Measurements from ENCODE around the gene SETD6. TPM values are rescaled to one million over a fixed set of nuclear protein-coding genes. Genes with fewer than 3 reads are reported as not detected.
A peak's percentile ranks its signal among the peaks of the same experiment; 100 is the strongest.

SETD6 gene
- total and polyA plus RNA-seq, 2 of the 8 experiments (the other 6 are each of a cell fraction or from before 2014, with no cell fraction given), result 25.3 to 40.5 TPM

- no peak overlapping the region for H2BK5ac ChIP-seq (ENCODE audit: low read depth, low read length)
- H3K79me2 ChIP-seq (ENCODE audit: control insufficient read depth in 1 of 2, insufficient read depth in 2 of 2, low read length in 2 of 2), result no peaks in the 10 kb centered on the region
- no peak overlapping the region for H4K91ac ChIP-seq (replicated peaks; ENCODE audit: insufficient read length, low read length)
- FAIRE-seq (no peak), DNase-seq (ENCODE audit: low read depth in 1 of 2, low spot score in 2 of 2) (no peak)
- no peaks in the 10 kb centered on the region for H3K79me1 ChIP-seq (ENCODE audit: low read depth, low read length)
- WGBS, 2 experiments (ENCODE audit: extremely low coverage in 1 of 2, insufficient coverage in 1 of 2, insufficient read length in 1 of 2, insufficient replicate concordance in 2 of 2, low coverage in 1 of 2, low lambda C conversion rate in 2 of 2, missing lambda C conversion rate in 1 of 2), result 82% methylated on average over 20 of the region's 20 CpGs; no CpG with 5 or more reads in 1 of the 2 experiments
- no peak overlapping the region for H3K18ac ChIP-seq (ENCODE audit: extremely low read depth, low read length)
- H3K23ac ChIP-seq (ENCODE audit: insufficient read length), result no peak overlapping the region
- no peak overlapping the region for H3K9ac ChIP-seq (replicated peaks in 1 of 4; ENCODE audit: extremely low read depth in 1 of 4, low read depth in 3 of 4, low read length in 3 of 4)
- no peak overlapping the region for H3K4ac ChIP-seq (replicated peaks; ENCODE audit: insufficient read length, low read depth, low read length)
- no peak overlapping the region for H2BK120ac ChIP-seq (replicated peaks; ENCODE audit: low read depth, low read length)
- H3K27ac ChIP-seq (ENCODE audit: low read depth, low read length), result peak overlapping the region; percentile 48; the same call in 1 of the 2 replicates
- H3K4me1 ChIP-seq (replicated peaks in 1 of 4; ENCODE audit: control insufficient read depth in 3 of 4, insufficient read depth in 4 of 4, low read length in 3 of 4), result peaks cover 0 to 18% (median 12%) of the 10 kb centered on the region in 4 experiments; a peak in 6 of 7 replicates
- CTCF ChIA-PET (ENCODE audit: partially characterized antibody), result interaction anchor here (0.6 to 4.2 kb wide), 16 partner anchors 12 to 201 kb away, joined by 3 to 30 read pairs (median 4); no protein-coding TSS in a partner anchor
- H3K4me3 ChIP-seq (ENCODE audit: extremely low read depth in 1 of 4, insufficient read depth in 2 of 4, low read depth in 3 of 4, low read length in 4 of 4), result no peak overlapping the region; a peak in 1 of 8 replicates
- no peaks in the 10 kb centered on the region for H4K20me1 ChIP-seq (replicated peaks in 1 of 2; ENCODE audit: control insufficient read depth in 1 of 2, insufficient read depth in 2 of 2, low read length in 2 of 2)
- H3K4me2 ChIP-seq (ENCODE audit: insufficient read depth in 1 of 2, low read depth in 2 of 2, low read length in 2 of 2), result no peak overlapping the region
- H2AK5ac ChIP-seq (ENCODE audit: low read depth, low read length), result 0 out of 2 replicates have a peak overlapping the region, but pooled peaks have one; percentile 24
- no peaks in the 10 kb centered on the region for H3K23me2 ChIP-seq (ENCODE audit: low read depth, low read length)
- TF ChIP-seq CHD1 (IDR thresholded peaks at IDR 0.05; ENCODE audit: low read depth, low read length) (no peak), BACH1 (IDR thresholded peaks at IDR 0.05; ENCODE audit: low read length) (no peak), NRF1 (IDR thresholded peaks at IDR 0.05; ENCODE audit: low read depth, low read length) (no peak), TBP (IDR thresholded peaks at IDR 0.05; ENCODE audit: low read depth, low read length) (no peak), MAX (IDR thresholded peaks at IDR 0.05) (no peak), TAF1 (IDR thresholded peaks at IDR 0.05; ENCODE audit: low read depth, low read length) (no peak), CHD2 (IDR thresholded peaks at IDR 0.05; ENCODE audit: low read length) (no peak), ATF3 (IDR thresholded peaks at IDR 0.05; ENCODE audit: insufficient read depth, low read depth, low read length) (no peak), JUND (IDR thresholded peaks at IDR 0.05; ENCODE audit: low read length) (no peak)
- 0 out of 2 replicates have a peak overlapping the region, but pooled peaks have one; percentile 53 for H4K8ac ChIP-seq (ENCODE audit: extremely low read depth, insufficient read depth, low read length)
- no peaks in the 10 kb centered on the region for H3K36me3 ChIP-seq (ENCODE audit: control insufficient read depth in 2 of 4, insufficient read depth in 4 of 4, low read length in 3 of 4)
- peak overlapping the region; percentile 61; the same call in 1 of the 2 replicates for H2BK15ac ChIP-seq (ENCODE audit: low read length)
- H2BK12ac ChIP-seq (ENCODE audit: low read depth, low read length), result no peak overlapping the region
- no peak overlapping the region for H3K14ac ChIP-seq (ENCODE audit: insufficient read length)
- no peak overlapping the region for H2BK20ac ChIP-seq (ENCODE audit: low read length)
- peaks cover 0 to 3% (median 0%) of the 10 kb centered on the region in 4 experiments; a peak in 2 of 7 replicates for H3K27me3 ChIP-seq (replicated peaks in 1 of 4; ENCODE audit: control insufficient read depth in 3 of 4, extremely low read depth in 1 of 4, insufficient read depth in 3 of 4, low read length in 3 of 4)
- no peak overlapping the region for H4K5ac ChIP-seq (ENCODE audit: insufficient read length, low read depth, low read length)
- POLR2A ChIA-PET (ENCODE audit: partially characterized antibody), result interaction anchor here (1.5 kb wide), 1 partner anchor 157 kb away, joined by 7 read pairs; no protein-coding TSS in a partner anchor
- H3K9me3 ChIP-seq (ENCODE audit: insufficient read depth in 2 of 2, low read depth in 1 of 2, low read length in 1 of 2), result no peaks in the 10 kb centered on the region
- H2AFZ ChIP-seq (ENCODE audit: low read length), result no peak overlapping the region
- no peak overlapping the region for H3K56ac ChIP-seq (replicated peaks; ENCODE audit: insufficient read length, low read depth, low read length)
Observed at GRCh38 chr16:58493756-58494431, 21.4 kb upstream of the SETD6 start.
